HCT116 (cell line): ENCODE measurements around the gene SDK1. TPM values are rescaled to one million over a fixed set of nuclear protein-coding genes. Genes with fewer than 3 reads are reported as not detected.

Experiments used
- ATAC-seq: fragments of 200-7000 bp; cut with Tn5 transposase; 2 replicates; pipeline ENCODE4 v1.9.1; 2020; ENCODE audit warnings: mild to moderate bottlenecking, moderate library complexity
- BruUV-seq: library from RNA; stranded (reverse); fragments of 400-500 nt; replicated peaks from 2 replicates; lab custom pipeline; 2021; lab: Mats Ljungman, UMichigan
- CTCF ChIA-PET: fragments of 300-600 bp; sonication (Branson Sonifier 250); formaldehyde crosslinking; loops from one replicate; lab custom pipeline; 2021; ENCODE audit warnings: antibody characterized with exemption; lab: Charles Lee
- POLR2A ChIA-PET: fragments of 300-600, 350-600 bp; sonication (Branson Sonifier 250); formaldehyde crosslinking; loops from one replicate; lab custom pipeline; 2021; ENCODE audit warnings: antibody characterized with exemption; lab: Charles Lee
- RAD21 ChIA-PET, 2 experiments: fragments of 300-600 bp; sonication (Branson Sonifier 250); formaldehyde crosslinking; loops; one replicate each; lab custom pipeline; 2023; ENCODE audit warnings: low total read pairs in 2 of 2; ENCODE audit not compliant: uncharacterized antibody in 2 of 2, unreplicated experiment in 2 of 2, low non-redundant PET in 1 of 2; lab: Charles Lee
- DNase-seq: peaks from one replicate; pipeline ENCODE4 v3.0.0-alpha.2; 2010; ENCODE audit warnings: low read depth, low spot score
- H2AFZ ChIP-seq: fragments of 200-600 bp; shearing (Covaris generic), sonication (generic); 2 replicates; pipeline ENCODE4 v1.6.1; 2017; ENCODE audit warnings: low read depth, mixed run types, mixed read lengths, antibody characterized with exemption, low read length; ENCODE audit not compliant: poor library complexity, severe bottlenecking
- H3K27ac ChIP-seq: 2 replicates; pipeline ENCODE4 v1.5.1; 2012; ENCODE audit warnings: low read depth, low read length
- H3K27me3 ChIP-seq: fragments of 200-600 bp; sonication (generic); 2 replicates; pipeline ENCODE4 v1.6.1; 2016; ENCODE audit warnings: mixed run types, low read length, mixed read lengths; ENCODE audit not compliant: insufficient read depth
- H3K36me3 ChIP-seq, 2 experiments: fragments of 200-500 bp in 1 of 2; fragments of 200-600 bp in 1 of 2; sonication (Bioruptor generic) in 1 of 2; sonication (generic) in 1 of 2; 2 replicates each; pipeline versions ENCODE4 v1.5.1 to v1.6.1; 2014 to 2016; ENCODE audit warnings: low read length in 2 of 2, inconsistent platforms in 1 of 2, mixed read lengths in 1 of 2, mixed run types in 1 of 2; ENCODE audit not compliant: insufficient read depth in 2 of 2, control insufficient read depth in 1 of 2
- H3K4me1 ChIP-seq, 2 experiments: fragments of 200-600 bp in 1 of 2; sonication (generic) in 1 of 2; 2 replicates each; pipeline versions ENCODE4 v1.5.1 to v1.6.1; 2012 to 2017; ENCODE audit warnings: low read length in 2 of 2, inconsistent platforms in 1 of 2, mild to moderate bottlenecking in 1 of 2, mixed read lengths in 1 of 2, mixed run types in 1 of 2, moderate library complexity in 1 of 2; ENCODE audit not compliant: insufficient read depth in 2 of 2, control insufficient read depth in 1 of 2
- H3K4me2 ChIP-seq: fragments of 200-600 bp; sonication (generic); 2 replicates; pipeline ENCODE4 v1.6.1; 2017; ENCODE audit warnings: mixed run types, low read length, mixed read lengths
- H3K4me3 ChIP-seq, 2 experiments: fragments of 200-600 bp in 1 of 2; sonication (generic) in 1 of 2; replicated peaks in 1 of 2; 2 replicates each; pipeline ENCODE4 v1.5.1; 2011 to 2016; ENCODE audit warnings: low read length in 2 of 2, control low read depth in 1 of 2, low read depth in 1 of 2, mild to moderate bottlenecking in 1 of 2, mixed read lengths in 1 of 2, mixed run types in 1 of 2
- H3K79me2 ChIP-seq: fragments of 200-600 bp; sonication (generic); 2 replicates; pipeline ENCODE4 v1.6.1; 2017; ENCODE audit warnings: mild to moderate bottlenecking, mixed run types, low read length, moderate library complexity, mixed read lengths; ENCODE audit not compliant: insufficient read depth
- H3K9ac ChIP-seq: fragments of 200-600 bp; sonication (generic); 2 replicates; pipeline ENCODE4 v1.6.1; 2016; ENCODE audit warnings: low read length, mixed read lengths
- H3K9me2 ChIP-seq: fragments of 200-600 bp; sonication (generic), shearing (Covaris generic); 2 replicates; pipeline ENCODE4 v1.6.1; 2017; ENCODE audit warnings: mixed run types, mild to moderate bottlenecking, moderate library complexity; ENCODE audit not compliant: insufficient read depth
- H3K9me3 ChIP-seq, 2 experiments: fragments of 200-500 bp in 1 of 2; fragments of 200-600 bp in 1 of 2; sonication (Bioruptor generic) in 1 of 2; sonication (generic) in 1 of 2; 2 replicates each; pipeline ENCODE4 v1.6.1; 2014 to 2017; ENCODE audit warnings: low read length in 2 of 2, mixed read lengths in 2 of 2, inconsistent platforms in 1 of 2, low read depth in 1 of 2, mild to moderate bottlenecking in 1 of 2, mixed run types in 1 of 2, moderate library complexity in 1 of 2; ENCODE audit not compliant: control insufficient read depth in 1 of 2, insufficient read depth in 1 of 2
- H4K20me1 ChIP-seq: fragments of 200-600 bp; sonication (generic), shearing (Covaris generic); 2 replicates; pipeline ENCODE4 v1.6.1; 2017; ENCODE audit warnings: mixed run types, mild to moderate bottlenecking, moderate library complexity; ENCODE audit not compliant: insufficient read depth
- CBX3 ChIP-seq: IDR thresholded peaks from 2 replicates; pipeline ENCODE4 v1.6.1; 2012; ENCODE audit warnings: low read depth
- CEBPB ChIP-seq: IDR thresholded peaks from 2 replicates; pipeline ENCODE4 v1.6.1; 2012; ENCODE audit warnings: low read depth
- EGR1 ChIP-seq: IDR thresholded peaks from 2 replicates; pipeline ENCODE4 v1.6.1; 2012; ENCODE audit warnings: low read depth
- ELF1 ChIP-seq: IDR thresholded peaks from 2 replicates; pipeline ENCODE4 v1.6.1; 2012; ENCODE audit warnings: low read depth, borderline replicate concordance
- EZH2 ChIP-seq: fragments of 200-600 bp; sonication (generic); IDR thresholded peaks from 2 replicates; pipeline ENCODE4 v1.6.1; 2017; ENCODE audit warnings: antibody characterized with exemption, mixed run types
- EZH2phosphoT487 ChIP-seq: fragments of 200-600 bp; IDR thresholded peaks from 2 replicates; pipeline ENCODE4 v1.6.1; 2018; ENCODE audit warnings: antibody characterized with exemption, borderline replicate concordance
- FOSL1 ChIP-seq: IDR thresholded peaks from 2 replicates; pipeline ENCODE4 v1.6.1; 2012; ENCODE audit warnings: low read depth
- POLR2A ChIP-seq: IDR thresholded peaks from 2 replicates; pipeline ENCODE4 v1.7.0; 2011; ENCODE audit warnings: borderline replicate concordance; ENCODE audit not compliant: insufficient read depth, insufficient read length; ENCODE audit errors: extremely low read depth
- POLR2AphosphoS5 ChIP-seq: IDR thresholded peaks from 2 replicates; pipeline ENCODE4 v1.6.1; 2011; ENCODE audit warnings: mild to moderate bottlenecking, low read depth, low read length, moderate library complexity
- SIN3A ChIP-seq: IDR thresholded peaks from 2 replicates; pipeline ENCODE4 v1.6.1; 2012; ENCODE audit warnings: low read depth
- SP1 ChIP-seq: IDR thresholded peaks from 2 replicates; pipeline ENCODE4 v1.6.1; 2012; ENCODE audit warnings: low read depth
- SRF ChIP-seq: IDR thresholded peaks from 2 replicates; pipeline ENCODE4 v1.6.1; 2012; ENCODE audit warnings: low read depth
- TCF7L2 ChIP-seq: IDR thresholded peaks from 2 replicates; pipeline ENCODE4 v1.7.0; 2011; ENCODE audit warnings: borderline replicate concordance, inconsistent platforms; ENCODE audit not compliant: insufficient read depth, insufficient read length; ENCODE audit errors: extremely low read depth
- YY1 ChIP-seq: IDR thresholded peaks from 2 replicates; pipeline ENCODE4 v1.6.1; 2011; ENCODE audit warnings: low read length, low read depth, moderate library complexity, mild to moderate bottlenecking; ENCODE audit not compliant: insufficient replicate concordance; ENCODE audit errors: extremely low read depth
- ZFX ChIP-seq: fragments of 450-650 bp; IDR thresholded peaks from 2 replicates; pipeline ENCODE4 v1.6.1; 2017
- intact Hi-C: fragments of 100-400 bp; cut with micrococcal nuclease; formaldehyde crosslinking; loops from 2 replicates; pipeline ENCODE4 v1.10.0; 2022
- total RNA-seq: library from RNA; stranded (reverse); gene quantifications from one replicate; pipeline ENCODE4 v1.2.1, GENCODE V29; 2021; ENCODE audit not compliant: unreplicated experiment
- TF ChIP-seq, protein P1 (sequence below): IDR thresholded peaks from 2 replicates; pipeline ENCODE4 v1.6.1; 2011; ENCODE audit warnings: mild to moderate bottlenecking, low read length, moderate library complexity; ENCODE audit not compliant: insufficient replicate concordance; ENCODE audit errors: extremely low read depth
- TF ChIP-seq, protein P2 (sequence below): IDR thresholded peaks from 2 replicates; pipeline ENCODE4 v1.6.1; 2012
- TF ChIP-seq, protein P3 (sequence below): IDR thresholded peaks from 2 replicates; pipeline ENCODE4 v1.6.1; 2012

The SDK1 gene
- total RNA-seq, 1 experiment from 2014 or later: 0.05 TPM

DNA sequence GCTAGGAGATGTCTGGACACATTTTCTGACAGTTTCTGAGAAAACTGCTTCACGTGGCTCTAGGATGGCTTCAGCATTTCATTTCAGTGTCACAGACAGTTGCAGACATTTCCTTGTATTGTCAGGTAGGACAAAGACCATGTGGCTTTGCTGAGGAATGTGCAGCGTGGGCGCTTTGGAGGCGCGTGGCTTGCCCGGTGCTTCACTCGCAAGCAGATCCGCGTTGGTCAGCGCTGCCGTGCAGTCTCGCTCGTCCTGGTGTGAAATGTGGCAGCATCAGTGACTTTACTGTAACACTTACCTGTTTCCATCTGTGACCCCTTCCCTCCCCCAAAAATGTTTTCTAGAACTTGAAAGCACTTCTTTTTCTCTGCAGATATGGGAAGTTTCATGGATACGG is 340.5 kb downstream of the SDK1 start (continued):
- TF ChIP-seq, protein P1, sequence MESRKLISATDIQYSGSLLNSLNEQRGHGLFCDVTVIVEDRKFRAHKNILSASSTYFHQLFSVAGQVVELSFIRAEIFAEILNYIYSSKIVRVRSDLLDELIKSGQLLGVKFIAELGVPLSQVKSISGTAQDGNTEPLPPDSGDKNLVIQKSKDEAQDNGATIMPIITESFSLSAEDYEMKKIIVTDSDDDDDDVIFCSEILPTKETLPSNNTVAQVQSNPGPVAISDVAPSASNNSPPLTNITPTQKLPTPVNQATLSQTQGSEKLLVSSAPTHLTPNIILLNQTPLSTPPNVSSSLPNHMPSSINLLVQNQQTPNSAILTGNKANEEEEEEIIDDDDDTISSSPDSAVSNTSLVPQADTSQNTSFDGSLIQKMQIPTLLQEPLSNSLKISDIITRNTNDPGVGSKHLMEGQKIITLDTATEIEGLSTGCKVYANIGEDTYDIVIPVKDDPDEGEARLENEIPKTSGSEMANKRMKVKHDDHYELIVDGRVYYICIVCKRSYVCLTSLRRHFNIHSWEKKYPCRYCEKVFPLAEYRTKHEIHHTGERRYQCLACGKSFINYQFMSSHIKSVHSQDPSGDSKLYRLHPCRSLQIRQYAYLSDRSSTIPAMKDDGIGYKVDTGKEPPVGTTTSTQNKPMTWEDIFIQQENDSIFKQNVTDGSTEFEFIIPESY: no peak
- TF ChIP-seq FOSL1 (no peak), EGR1 (no peak), EZH2 (no peak), YY1 (no peak)
- TF ChIP-seq, protein P2, sequence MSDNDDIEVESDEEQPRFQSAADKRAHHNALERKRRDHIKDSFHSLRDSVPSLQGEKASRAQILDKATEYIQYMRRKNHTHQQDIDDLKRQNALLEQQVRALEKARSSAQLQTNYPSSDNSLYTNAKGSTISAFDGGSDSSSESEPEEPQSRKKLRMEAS: no peak
- TF ChIP-seq, protein P3, sequence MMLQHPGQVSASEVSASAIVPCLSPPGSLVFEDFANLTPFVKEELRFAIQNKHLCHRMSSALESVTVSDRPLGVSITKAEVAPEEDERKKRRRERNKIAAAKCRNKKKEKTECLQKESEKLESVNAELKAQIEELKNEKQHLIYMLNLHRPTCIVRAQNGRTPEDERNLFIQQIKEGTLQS: no peak

DNA sequence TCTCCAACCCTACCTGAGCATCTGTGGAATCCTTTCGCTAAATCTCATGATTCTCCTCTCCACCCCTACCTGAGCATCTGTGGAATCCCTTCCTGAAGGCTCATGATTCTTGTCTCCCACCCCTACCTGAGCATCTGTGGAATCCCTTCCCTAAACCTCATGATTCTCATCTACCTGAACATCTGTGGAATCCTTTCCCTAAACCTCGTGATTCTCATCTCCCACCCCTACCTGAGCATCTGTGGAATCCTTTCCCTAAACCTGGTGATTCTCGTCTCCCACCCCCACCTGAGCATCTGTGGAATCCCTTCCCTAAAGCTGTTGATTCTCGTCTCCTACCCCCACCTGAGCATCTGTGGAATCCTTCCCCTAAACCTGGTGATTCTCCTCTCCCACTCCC is 342.0 kb downstream of the SDK1 start:
- Histone ChIP-seq H3K36me3 (no peaks in the 10 kb centered on the region), H3K4me3 (no peak overlapping the region), H3K4me2 (no peak overlapping the region), H4K20me1 (no peaks in the 10 kb centered on the region), H3K9me3 (no peaks in the 10 kb centered on the region), H3K79me2 (no peaks in the 10 kb centered on the region), H2AFZ (no peak overlapping the region), H3K27ac (no peak overlapping the region), H3K27me3 (peaks cover 7% of the 10 kb centered on the region; the same call in 1 of the 2 replicates), H3K9ac (no peak overlapping the region), H3K4me1 (no peaks in the 10 kb centered on the region), H3K9me2 (no peaks in the 10 kb centered on the region)
- no TSS peak for BruUV-seq
- CTCF ChIA-PET: interaction anchor here (1.6 kb wide), 1 partner anchor 30 kb away, joined by 3 read pairs; no protein-coding TSS in a partner anchor
- intact Hi-C loops: no loop called here
- POLR2A ChIA-PET: no interaction called here
- TF ChIP-seq FOSL1 (no peak), SP1 (no peak), POLR2A (no peak), ELF1 (no peak), SRF (no peak), EGR1 (no peak), POLR2AphosphoS5 (no peak), CEBPB (no peak), EZH2 (no peak), CBX3 (no peak), SIN3A (no peak), ZFX (no peak), TCF7L2 (no peak), EZH2phosphoT487 (no peak)
- TF ChIP-seq, protein P2: no peak
- TF ChIP-seq, protein P3: no peak
- RAD21 ChIA-PET: no interaction called here
- DNase-seq (no peak), ATAC-seq (no peak)
